CD4-positive, alpha-beta T cell treated with Interleukin-1 beta for 1 hour (primary cell): ENCODE results near the gene ARL4A.

Experiments
- DNase-seq, 2 donors: peaks; one replicate each; pipeline ENCODE4 v3.0.0-alpha.2; 2020 to 2022

Gene ARL4A

DNA sequence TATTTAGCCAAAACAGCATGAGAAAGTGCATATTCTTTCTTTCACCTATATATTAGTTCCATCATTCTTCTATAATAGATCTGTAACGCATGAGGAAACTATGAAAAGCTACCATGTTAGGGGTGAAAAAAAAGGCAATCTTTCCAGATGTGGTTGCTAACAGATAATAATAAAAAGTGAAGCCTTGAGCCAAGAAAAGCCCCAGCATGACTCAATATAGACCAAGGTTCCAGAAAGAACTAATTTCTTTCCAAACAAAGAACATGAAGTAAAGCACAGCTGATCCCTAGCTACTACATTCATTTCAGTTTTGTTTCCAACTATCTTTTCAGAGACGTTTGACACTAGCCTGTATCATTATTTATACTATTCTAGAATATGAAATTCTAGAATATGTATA, 16.4 kb downstream of the ARL4A start:
- DNase-seq: no peak

GRCh38 chr7:12705878-12706277, 18.4 kb downstream of the ARL4A start:
- no peak for DNase-seq

DNA sequence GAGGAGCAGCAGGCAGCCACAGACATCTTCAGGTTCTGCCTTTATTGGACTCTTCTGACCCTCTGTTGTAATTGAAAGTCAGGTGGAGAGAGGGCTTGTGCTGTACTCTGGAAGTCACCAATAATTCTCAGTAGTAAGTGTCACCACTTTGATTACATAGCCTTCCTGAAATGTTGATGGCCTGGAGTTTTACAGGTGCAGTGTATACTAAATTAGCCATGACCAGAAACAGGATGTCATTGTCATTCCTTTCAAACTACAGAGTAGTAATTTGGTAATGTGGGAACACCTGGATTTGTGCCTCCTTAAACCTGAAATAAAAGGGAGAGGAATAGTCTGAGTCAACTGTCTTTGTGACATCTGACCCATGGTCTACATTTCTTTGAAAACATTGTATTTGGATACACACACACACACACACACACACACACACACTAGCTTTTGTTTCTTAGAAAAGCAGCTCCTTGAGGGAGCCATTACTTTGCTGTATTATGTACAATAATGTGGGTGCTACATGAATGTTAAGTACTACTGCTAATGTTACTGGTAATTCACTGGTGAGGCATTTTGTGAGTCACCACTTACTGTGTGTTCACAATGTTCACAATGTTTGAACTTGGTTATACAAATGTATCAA, 19.6 kb downstream of the ARL4A start:
- no peak for DNase-seq

GRCh38 chr7:12708314-12708713, 20.9 kb downstream of the ARL4A start:
- DNase-seq: no peak

DNA sequence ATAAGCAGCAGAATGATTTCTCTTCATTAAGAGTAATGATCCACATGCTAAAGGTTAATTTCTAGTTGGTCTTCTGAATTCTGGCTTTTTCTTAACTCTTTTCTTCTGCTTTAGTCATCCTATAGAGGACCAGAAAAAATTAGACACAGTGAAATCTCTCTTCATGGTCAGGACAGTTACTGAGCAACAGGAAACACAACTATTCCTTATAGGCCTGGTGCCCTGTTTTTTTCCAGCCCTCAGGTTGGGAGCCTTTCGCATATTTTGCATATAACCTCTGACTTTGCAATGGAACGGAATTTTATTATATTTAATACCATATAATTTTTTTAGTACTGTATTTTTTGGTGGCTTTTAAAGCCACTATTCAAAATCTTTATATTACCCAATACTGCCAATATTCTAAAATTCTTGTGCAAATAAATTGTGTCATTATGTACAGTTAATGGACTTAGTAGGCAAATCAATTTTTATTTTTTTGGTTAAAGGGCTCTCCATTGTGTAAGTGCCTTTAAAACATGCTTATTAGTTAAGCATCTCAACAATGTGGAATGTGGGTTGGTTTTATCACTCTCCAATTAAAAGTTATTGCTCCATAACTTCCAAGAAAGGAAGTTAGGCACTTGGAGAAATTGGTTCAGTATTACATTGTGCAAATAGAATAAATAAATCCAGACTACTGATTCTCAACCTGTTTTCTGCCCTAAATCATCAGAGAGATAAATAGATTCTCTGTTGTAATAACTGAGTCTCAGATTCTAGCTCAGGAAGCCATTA, 22.5 kb downstream of the ARL4A start:
- DNase-seq: no peak

GRCh38 chr7:12711124-12711523, 23.7 kb downstream of the ARL4A start:
- no peak for DNase-seq

DNA sequence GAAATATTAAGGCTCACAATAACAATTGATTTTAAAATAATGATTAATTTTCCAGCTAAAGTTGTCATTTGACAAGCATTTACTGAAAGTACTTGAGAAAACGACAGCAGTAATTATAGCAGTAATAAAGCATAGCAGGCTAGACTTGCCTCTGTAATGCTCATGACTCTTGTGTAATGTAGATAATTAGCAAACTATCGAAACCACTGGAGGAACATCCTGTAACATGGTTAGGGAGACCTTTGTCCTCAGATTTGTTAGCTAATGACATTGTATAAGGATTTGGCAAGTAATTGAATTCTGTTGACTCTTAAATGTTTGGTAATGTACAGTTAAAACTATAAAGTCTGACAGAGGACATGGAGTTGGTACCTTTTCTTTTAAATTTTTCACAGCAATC, 24.8 kb downstream of the ARL4A start:
- no peak for DNase-seq

DNA sequence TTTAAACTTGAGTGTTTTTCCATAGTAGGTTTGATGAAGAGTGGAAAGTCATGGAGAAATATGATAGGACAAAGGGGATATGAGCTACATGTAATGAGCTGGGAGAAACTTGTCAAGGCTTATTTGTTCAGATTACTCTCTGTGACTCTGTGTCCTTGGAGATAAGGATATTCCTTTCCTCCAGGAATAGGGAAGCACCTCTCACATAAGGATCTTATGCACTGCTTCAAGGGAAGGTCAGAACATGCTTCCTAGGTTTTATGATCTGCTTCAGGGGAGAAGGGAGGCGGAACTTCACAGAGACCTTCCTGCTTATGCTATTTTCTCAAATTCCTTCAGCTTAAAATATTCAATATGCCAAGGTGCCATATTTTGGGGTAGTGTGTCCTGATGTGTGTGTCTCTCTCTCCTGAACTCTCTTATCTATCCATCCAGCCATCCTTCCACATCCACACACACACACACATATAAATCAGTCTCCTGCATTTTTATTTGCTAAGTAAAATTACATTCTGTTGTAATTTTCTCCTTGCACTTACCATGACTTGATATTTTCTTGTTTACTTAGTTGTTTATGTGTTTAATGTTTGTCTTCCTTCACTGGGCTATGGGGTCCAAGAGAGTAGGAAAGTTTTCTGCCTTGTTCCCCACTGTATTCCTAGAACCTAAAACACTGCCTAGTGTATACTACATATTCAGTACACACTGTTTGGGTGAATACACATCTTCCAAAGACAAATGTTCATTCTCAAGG, 26.4 kb downstream of the ARL4A start:
- no peak for DNase-seq

DNA sequence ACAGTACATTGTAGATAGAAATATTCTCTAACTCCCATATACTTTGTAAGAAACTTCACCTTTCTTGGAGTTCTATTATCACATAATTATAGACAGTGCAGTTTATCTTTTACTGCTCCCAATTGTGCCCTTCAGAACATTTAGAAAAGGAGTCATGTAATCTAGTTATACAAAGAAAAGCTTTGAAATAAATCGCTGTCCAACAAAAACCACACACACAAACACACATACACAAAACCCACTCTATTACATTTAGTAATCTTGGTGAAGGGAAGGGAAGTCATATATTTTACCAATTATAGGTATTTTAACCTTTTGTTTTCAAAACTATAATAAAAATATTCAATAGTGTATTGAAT, 26.9 kb downstream of the ARL4A start:
- no peak for DNase-seq

DNA sequence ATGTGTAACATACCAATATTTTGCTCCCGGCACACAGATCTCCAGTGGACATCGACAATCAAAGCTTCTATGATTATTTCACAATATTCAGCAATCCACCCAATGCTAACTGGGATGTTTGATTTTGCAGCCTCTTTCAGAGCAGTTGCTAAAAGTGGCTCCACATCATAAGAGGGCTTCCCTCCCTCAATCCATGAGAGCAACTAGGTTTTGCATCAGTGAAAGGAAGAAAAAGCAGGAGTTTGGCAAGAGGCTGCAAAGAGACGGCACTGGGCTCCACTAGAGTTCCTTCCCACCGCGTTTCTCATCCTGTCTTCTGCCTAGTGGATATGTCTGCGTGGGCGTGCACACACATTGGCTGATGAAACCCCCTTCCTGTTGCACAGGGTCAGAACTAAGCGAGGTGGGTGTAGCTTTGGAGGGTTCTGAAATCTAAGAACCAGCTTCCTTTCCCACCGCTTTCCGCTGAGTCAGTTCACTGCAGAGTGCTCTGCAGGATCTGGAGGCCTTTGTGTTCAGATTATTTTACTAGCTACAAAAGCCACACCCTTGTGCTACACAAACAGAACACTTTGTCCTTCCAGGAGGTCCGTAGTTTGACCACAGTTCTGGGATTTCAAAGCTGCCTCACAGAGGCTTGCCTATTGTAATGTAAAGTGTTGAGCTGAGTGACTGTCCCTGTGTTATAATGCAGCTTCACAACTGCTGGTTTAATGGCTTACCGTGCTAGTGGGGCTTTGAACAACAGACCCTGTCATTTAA, 28.1 kb downstream of the ARL4A start:
- peak; percentile 7 to 15 for DNase-seq

DNA sequence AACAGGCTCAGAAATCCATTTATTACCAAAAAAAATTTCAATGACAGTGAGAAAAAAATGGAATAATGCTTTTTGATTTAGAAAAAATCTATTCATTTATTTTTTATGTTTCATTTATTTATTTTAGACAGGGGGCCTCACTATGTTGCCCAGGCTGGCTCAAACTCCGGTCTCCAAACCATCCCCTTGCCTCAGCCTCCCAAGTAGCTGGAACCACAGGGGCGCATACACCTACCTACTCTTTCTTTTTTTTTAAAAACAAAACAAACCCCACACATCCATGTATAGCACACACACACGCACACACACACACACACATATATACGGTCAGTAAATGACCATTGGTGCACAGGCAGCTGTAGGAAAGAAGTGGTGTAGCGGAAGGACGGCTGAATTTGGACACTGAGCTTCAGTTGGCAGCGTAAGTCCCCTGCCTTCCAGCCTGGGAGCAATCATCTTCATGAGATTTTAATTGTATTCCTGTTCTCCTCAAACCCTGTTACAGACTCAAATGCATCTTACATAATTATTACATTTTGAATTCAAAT, 28.8 kb downstream of the ARL4A start:
- DNase-seq: no peak

DNA sequence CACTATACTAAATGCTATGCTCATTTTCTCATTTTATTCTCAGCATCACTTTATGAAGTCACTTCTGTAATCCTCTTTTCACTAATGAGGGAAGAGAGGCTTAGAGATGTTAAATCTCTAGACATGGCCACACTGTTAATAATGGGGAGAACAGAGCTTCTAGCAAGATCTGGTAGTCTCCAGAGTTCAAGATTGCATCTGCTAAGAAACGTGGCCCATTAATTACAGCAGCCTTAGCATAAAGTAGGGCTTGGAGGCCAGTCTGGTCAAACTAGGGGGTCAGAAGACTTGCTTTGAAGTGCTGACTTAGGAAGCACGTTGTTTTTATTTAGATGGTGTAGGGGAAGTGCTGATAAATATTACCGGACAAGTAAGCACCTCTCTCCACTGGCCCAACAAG, 29.3 kb downstream of the ARL4A start:
- DNase-seq: no peak

- DNase-seq: no peak
Measured at GRCh38 chr7:12719141-12719919, 31.9 kb downstream of the ARL4A start.

DNA sequence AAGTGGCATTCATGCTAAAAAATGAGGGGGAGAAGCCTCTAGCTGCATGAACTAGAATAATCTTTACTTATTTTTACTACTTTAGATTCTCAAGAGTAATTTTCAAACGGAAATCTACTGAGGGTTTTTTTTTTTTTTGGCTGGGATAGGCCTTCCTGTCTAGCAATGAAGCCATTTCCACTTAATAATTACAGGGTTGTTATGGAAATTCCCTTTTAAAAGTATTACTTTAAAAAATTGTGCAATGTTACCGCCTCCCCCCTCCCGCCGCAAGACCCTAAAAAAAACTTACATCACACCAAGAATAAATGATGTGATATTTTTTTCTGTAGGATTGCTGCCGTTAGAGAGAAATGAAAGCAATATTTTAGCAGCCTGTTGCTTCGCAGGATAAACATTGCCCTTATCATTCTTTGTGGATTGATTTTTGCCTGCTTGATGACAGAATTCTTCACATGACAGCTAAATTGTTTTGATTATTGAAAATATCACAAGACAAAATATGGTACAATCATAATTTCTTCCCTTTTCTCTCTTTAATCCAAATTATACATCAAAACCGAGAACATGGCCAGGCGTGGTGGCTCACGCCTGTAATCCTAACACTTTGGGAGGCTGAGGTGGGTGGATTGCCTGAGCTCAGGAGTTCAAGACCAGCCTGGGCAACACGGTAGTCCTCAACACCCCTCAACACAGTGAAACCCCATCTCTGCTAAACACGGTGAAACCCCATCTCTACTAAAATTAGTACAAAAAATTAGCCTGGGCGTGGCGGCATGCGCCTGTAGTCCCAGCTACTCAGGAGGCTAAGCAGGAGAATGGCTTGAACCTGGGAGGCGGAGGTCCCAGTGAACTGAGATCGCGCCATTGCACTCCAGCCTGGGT, 32.8 kb downstream of the ARL4A start:
- peak in 1 of 2 donors; percentile 2 for DNase-seq

DNA sequence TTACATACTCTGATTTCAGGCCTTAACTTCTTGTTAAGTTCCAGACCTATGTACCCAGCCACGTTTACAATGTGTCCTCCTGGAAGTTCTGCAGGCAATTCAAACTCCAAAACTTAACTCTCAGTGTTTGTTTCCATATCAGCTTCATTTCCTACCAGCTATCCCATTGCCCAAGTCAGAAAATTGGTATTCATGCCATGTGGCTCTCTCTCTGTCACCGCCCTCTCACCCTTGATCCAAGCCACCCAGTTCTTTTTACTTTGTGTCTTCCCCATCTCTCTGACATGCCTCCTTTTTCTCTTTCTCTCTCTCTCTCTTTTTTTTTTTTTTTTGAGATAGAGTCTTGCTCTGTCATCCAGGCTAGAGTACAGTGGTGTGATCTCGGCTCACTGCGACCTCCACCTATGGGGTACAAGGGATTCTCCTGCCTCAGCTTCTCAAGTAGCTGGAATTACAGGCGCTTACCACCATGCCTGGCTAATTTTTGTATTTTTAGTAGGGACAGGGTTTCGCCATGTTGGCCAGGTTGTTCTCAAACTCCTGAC, 33.9 kb downstream of the ARL4A start:
- DNase-seq: no peak

GRCh38 chr7:12722136-12722535, 34.7 kb downstream of the ARL4A start:
- DNase-seq: no peak

- DNase-seq: no peak
Measured at GRCh38 chr7:12722636-12723605, 35.5 kb downstream of the ARL4A start.

GRCh38 chr7:12725575-12726316, 38.3 kb downstream of the ARL4A start:
- DNase-seq: no peak

- DNase-seq: no peak
Measured at GRCh38 chr7:12726908-12727307, 39.5 kb downstream of the ARL4A start.
